HepG2 (cell line): Measurements from ENCODE around the gene THUMPD1. TPM values are rescaled to one million over a fixed set of nuclear protein-coding genes. Genes with fewer than 3 reads are reported as not detected.

Experiments
- CREB3 ChIP-seq: sonication (generic); formaldehyde crosslinking; IDR thresholded peaks from 2 replicates; pipeline ENCODE4 v1.5.0; 2020; ENCODE audit warnings: missing genetic modification reagents
- ELF1 ChIP-seq: sonication (generic); formaldehyde crosslinking; IDR thresholded peaks from 2 replicates; pipeline ENCODE4 v1.4.0; 2020; ENCODE audit warnings: missing genetic modification reagents
- FOXM1 ChIP-seq: sonication (generic); formaldehyde crosslinking; IDR thresholded peaks from 2 replicates; pipeline ENCODE4 v1.5.0; 2020; ENCODE audit warnings: missing genetic modification reagents
- MAFK ChIP-seq, 2 experiments: IDR thresholded peaks in 1 of 2; conservative IDR thresholded peaks in 1 of 2; 2 replicates each; pipeline ENCODE4 v1.6.1; 2011; ENCODE audit warnings: improper control_type of control experiment in 2 of 2, low read length in 2 of 2
- MYPOP ChIP-seq: sonication (generic); formaldehyde crosslinking; IDR thresholded peaks from 2 replicates; pipeline ENCODE4 v1.8.1; 2023; ENCODE audit warnings: mild to moderate bottlenecking, moderate library complexity, missing genetic modification reagents
- NFATC3 ChIP-seq: sonication (generic); formaldehyde crosslinking; IDR thresholded peaks from 2 replicates; pipeline ENCODE4 v1.5.1; 2020; ENCODE audit warnings: mild to moderate bottlenecking, missing genetic modification reagents
- PTBP1 ChIP-seq: fragments of 200-400 bp; formaldehyde crosslinking; IDR thresholded peaks from 2 replicates; pipeline ENCODE4 v1.6.1; 2018; ENCODE audit warnings: low read length, low read depth; ENCODE audit not compliant: poor library complexity, severe bottlenecking
- SMAD3 ChIP-seq: sonication (generic); formaldehyde crosslinking; IDR thresholded peaks from 2 replicates; pipeline ENCODE4 v1.4.0; 2020; ENCODE audit warnings: missing genetic modification reagents
- ZBTB43 ChIP-seq: sonication (generic); formaldehyde crosslinking; conservative IDR thresholded peaks from 2 replicates; pipeline ENCODE4 v1.4.0; 2020; ENCODE audit warnings: missing genetic modification reagents
- ZFP1 ChIP-seq: IDR thresholded peaks from 2 replicates; pipeline ENCODE4 v1.6.1; 2016
- ZFP37 ChIP-seq: sonication (generic); formaldehyde crosslinking; IDR thresholded peaks from 2 replicates; pipeline ENCODE4 v1.4.0; 2020; ENCODE audit warnings: missing genetic modification reagents, borderline replicate concordance
- ZKSCAN1 ChIP-seq: fragments of 150-350 bp; IDR thresholded peaks from 2 replicates; pipeline ENCODE4 v1.6.1; 2014; ENCODE audit warnings: low read length
- ZKSCAN8 ChIP-seq: IDR thresholded peaks from 2 replicates; pipeline ENCODE4 v1.6.1; 2016; ENCODE audit warnings: borderline replicate concordance, missing genetic modification reagents, missing compliant biosample characterization
- ZNF10 ChIP-seq: sonication (generic); formaldehyde crosslinking; IDR thresholded peaks from 2 replicates; pipeline ENCODE4 v1.4.0; 2020; ENCODE audit warnings: mild to moderate bottlenecking, low read depth, missing genetic modification reagents, borderline replicate concordance
- ZNF430 ChIP-seq: sonication (generic); formaldehyde crosslinking; IDR thresholded peaks from 2 replicates; pipeline ENCODE4 v1.9.0; 2021; ENCODE audit warnings: mild to moderate bottlenecking, missing genetic modification reagents
- ZNF562 ChIP-seq: sonication (generic); formaldehyde crosslinking; IDR thresholded peaks from 2 replicates; pipeline ENCODE4 v1.8.0; 2022; ENCODE audit warnings: missing genetic modification reagents, borderline replicate concordance
- ZNF564 ChIP-seq: sonication (generic); formaldehyde crosslinking; IDR thresholded peaks from 2 replicates; pipeline ENCODE4 v1.8.1; 2023; ENCODE audit warnings: mild to moderate bottlenecking, missing genetic modification reagents
- ZNF567 ChIP-seq: sonication (generic); formaldehyde crosslinking; IDR thresholded peaks from 2 replicates; pipeline ENCODE4 v1.8.1; 2023; ENCODE audit warnings: mild to moderate bottlenecking, missing genetic modification reagents, borderline replicate concordance
- polyA plus RNA-seq, 8 experiments: library from polyadenylated mRNA; depleted of rRNA in 3 of 8; stranded (reverse) in 7 of 8; unstranded in 1 of 8; fragments of >200 nt; fragmentation: Illumina TruSeq in 4 of 8; extraction: Trizol in 4 of 8; gene quantifications; 2 replicates each; pipeline versions ENCODE4 v1.2.1 to v1.2.3, GENCODE V29; 2011 to 2016; ENCODE audit warnings: low read depth in 4 of 8, missing spikeins in 1 of 8, mixed read lengths in 1 of 8; ENCODE audit not compliant: insufficient read depth in 1 of 8
- total RNA-seq, 5 experiments: library from RNA; depleted of rRNA; stranded (reverse); fragments of >200 nt; fragmentation: Illumina TruSeq; extraction: Trizol; gene quantifications; 2 replicates each; pipeline ENCODE4 v1.2.3, GENCODE V29; 2016; ENCODE audit warnings: low read depth in 1 of 5
- TF ChIP-seq, protein P1 (sequence below): sonication (generic); formaldehyde crosslinking; IDR thresholded peaks from 2 replicates; pipeline ENCODE4 v1.4.0; 2020; ENCODE audit warnings: missing genetic modification reagents, borderline replicate concordance
- TF ChIP-seq, protein P2 (sequence below): sonication (generic); formaldehyde crosslinking; IDR thresholded peaks from 2 replicates; pipeline ENCODE4 v1.4.0; 2020; ENCODE audit warnings: missing genetic modification reagents
- TF ChIP-seq, protein P3 (sequence below): sonication (generic); formaldehyde crosslinking; IDR thresholded peaks from 2 replicates; pipeline ENCODE4 v1.8.1; 2023; ENCODE audit warnings: mild to moderate bottlenecking, inconsistent platforms, moderate library complexity, missing genetic modification reagents, borderline replicate concordance
- TF ChIP-seq, protein P4 (sequence below): sonication (generic); formaldehyde crosslinking; IDR thresholded peaks from 2 replicates; pipeline ENCODE4 v1.5.1; 2020; ENCODE audit warnings: mild to moderate bottlenecking, missing genetic modification reagents, moderate library complexity

The THUMPD1 gene
- total and polyA plus RNA-seq, 2 of the 13 experiments (the other 11 are each of a cell fraction or from before 2014, with no cell fraction given) = 22.7 to 69.1 TPM

- TF ChIP-seq, protein P1, sequence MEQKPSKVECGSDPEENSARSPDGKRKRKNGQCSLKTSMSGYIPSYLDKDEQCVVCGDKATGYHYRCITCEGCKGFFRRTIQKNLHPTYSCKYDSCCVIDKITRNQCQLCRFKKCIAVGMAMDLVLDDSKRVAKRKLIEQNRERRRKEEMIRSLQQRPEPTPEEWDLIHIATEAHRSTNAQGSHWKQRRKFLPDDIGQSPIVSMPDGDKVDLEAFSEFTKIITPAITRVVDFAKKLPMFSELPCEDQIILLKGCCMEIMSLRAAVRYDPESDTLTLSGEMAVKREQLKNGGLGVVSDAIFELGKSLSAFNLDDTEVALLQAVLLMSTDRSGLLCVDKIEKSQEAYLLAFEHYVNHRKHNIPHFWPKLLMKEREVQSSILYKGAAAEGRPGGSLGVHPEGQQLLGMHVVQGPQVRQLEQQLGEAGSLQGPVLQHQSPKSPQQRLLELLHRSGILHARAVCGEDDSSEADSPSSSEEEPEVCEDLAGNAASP = no peak
- TF ChIP-seq SMAD3 (CRISPR knock-in tag) = no peak
- no peak for TF ChIP-seq CREB3 (CRISPR knock-in tag)
- TF ChIP-seq ELF1 (CRISPR knock-in tag) = no peak
- TF ChIP-seq ZNF567 (CRISPR knock-in tag) = peak; percentile 76; the same call in 1 of the 2 replicates
- TF ChIP-seq MYPOP = no peak
- TF ChIP-seq ZFP1 (CRISPR knock-in tag) = no peak
- TF ChIP-seq ZNF430 (CRISPR knock-in tag) = no peak
- TF ChIP-seq, protein P2, sequence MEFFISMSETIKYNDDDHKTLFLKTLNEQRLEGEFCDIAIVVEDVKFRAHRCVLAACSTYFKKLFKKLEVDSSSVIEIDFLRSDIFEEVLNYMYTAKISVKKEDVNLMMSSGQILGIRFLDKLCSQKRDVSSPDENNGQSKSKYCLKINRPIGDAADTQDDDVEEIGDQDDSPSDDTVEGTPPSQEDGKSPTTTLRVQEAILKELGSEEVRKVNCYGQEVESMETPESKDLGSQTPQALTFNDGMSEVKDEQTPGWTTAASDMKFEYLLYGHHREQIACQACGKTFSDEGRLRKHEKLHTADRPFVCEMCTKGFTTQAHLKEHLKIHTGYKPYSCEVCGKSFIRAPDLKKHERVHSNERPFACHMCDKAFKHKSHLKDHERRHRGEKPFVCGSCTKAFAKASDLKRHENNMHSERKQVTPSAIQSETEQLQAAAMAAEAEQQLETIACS (CRISPR knock-in tag) = no peak
- TF ChIP-seq FOXM1 = no peak
- TF ChIP-seq ZKSCAN8 (CRISPR knock-in tag) = no peak
- no peak for TF ChIP-seq MAFK (conservative IDR thresholded peaks at IDR 0.05 in 1 of 2, IDR thresholded peaks at IDR 0.05 in 1 of 2; ENCODE audit: low read length in 2 of 2)
- TF ChIP-seq, protein P3, sequence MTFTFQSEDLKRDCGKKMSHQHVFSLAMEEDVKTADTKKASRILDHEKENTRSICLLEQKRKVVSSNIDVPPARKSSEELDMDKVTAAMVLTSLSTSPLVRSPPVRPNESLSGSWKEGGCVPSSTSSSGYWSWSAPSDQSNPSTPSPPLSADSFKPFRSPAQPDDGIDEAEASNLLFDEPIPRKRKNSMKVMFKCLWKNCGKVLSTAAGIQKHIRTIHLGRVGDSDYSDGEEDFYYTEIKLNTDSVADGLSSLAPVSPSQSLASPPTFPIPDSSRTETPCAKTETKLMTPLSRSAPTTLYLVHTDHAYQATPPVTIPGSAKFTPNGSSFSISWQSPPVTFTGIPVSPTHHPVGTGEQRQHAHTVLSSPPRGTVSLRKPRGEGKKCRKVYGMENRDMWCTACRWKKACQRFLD = no peak
- no peak for TF ChIP-seq ZNF564 (CRISPR knock-in tag)
- TF ChIP-seq, protein P4, sequence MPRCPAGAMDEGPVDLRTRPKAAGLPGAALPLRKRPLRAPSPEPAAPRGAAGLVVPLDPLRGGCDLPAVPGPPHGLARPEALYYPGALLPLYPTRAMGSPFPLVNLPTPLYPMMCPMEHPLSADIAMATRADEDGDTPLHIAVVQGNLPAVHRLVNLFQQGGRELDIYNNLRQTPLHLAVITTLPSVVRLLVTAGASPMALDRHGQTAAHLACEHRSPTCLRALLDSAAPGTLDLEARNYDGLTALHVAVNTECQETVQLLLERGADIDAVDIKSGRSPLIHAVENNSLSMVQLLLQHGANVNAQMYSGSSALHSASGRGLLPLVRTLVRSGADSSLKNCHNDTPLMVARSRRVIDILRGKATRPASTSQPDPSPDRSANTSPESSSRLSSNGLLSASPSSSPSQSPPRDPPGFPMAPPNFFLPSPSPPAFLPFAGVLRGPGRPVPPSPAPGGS (CRISPR knock-in tag) = peak; percentile 58; the same call in 1 of the 2 replicates
- no peak for TF ChIP-seq ZKSCAN1
- no peak for TF ChIP-seq ZNF10 (CRISPR knock-in tag)
- TF ChIP-seq ZFP37 = no peak
- no peak for TF ChIP-seq NFATC3 (CRISPR knock-in tag)
- TF ChIP-seq ZNF562 (CRISPR knock-in tag) = no peak
- TF ChIP-seq PTBP1 = no peak
- TF ChIP-seq ZBTB43 = no peak
Measured at GRCh38 chr16:20774703-20775362, 33.2 kb upstream of the THUMPD1 start (continued).
